C4-2B (cell line): ENCODE measurements around the gene CABP5.
"Not testable (repeated sequence)": the region's sequence is repeated elsewhere in the genome, so short reads cannot be mapped to it uniquely, and the experiment has no call there.

Experiments used
- H3K27ac ChIP-seq: fragments of 450-650 bp; 2 replicates; pipeline ENCODE4 v1.5.1; 2017
- ZFX ChIP-seq: fragments of 450-650 bp; IDR thresholded peaks from 2 replicates; pipeline ENCODE4 v1.6.1; 2017
- TF ChIP-seq, protein P1 (sequence below): fragments of 450-650 bp; conservative IDR thresholded peaks from 2 replicates; pipeline ENCODE4 v1.5.1; 2017; ENCODE audit warnings: mild to moderate bottlenecking

CABP5 gene

DNA sequence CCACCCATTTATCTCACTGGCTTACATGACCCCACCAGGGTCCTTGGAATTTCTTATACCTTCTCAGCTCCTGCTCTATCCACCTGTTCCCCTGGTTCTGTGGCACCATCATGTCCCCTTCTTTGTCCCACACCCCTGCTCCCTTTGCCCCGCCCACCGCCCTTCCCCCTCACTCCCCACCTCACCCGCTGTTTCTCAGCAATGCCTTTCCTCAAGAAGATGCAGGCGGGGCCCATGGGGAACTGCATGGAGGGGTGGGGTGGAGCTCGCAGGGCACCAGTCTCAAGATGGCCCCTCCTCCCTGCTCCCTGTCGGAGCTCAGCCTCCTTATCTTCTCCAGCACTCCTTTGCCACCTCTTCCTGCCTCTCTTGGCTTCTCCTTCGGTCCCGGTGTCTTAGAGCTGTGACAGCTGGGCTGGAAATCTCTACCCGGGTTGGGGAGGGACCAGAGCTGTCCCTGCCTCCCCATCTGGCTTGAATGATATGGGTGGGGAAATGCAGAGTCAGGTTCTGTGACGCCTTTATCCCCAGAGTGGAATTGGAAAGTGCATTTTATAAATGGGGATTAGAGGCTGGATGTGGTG is at the start of gene CABP5:
Gene CABP5, minus strand, starts transcription at position 405 of the 584 bp plus-strand sequence. Its CDS starts 157 bp downstream, at position 248.
- TF ChIP-seq, protein P1, sequence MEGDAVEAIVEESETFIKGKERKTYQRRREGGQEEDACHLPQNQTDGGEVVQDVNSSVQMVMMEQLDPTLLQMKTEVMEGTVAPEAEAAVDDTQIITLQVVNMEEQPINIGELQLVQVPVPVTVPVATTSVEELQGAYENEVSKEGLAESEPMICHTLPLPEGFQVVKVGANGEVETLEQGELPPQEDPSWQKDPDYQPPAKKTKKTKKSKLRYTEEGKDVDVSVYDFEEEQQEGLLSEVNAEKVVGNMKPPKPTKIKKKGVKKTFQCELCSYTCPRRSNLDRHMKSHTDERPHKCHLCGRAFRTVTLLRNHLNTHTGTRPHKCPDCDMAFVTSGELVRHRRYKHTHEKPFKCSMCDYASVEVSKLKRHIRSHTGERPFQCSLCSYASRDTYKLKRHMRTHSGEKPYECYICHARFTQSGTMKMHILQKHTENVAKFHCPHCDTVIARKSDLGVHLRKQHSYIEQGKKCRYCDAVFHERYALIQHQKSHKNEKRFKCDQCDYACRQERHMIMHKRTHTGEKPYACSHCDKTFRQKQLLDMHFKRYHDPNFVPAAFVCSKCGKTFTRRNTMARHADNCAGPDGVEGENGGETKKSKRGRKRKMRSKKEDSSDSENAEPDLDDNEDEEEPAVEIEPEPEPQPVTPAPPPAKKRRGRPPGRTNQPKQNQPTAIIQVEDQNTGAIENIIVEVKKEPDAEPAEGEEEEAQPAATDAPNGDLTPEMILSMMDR, result no peak
- TF ChIP-seq ZFX, result no peak
- no peak within 1 kb of the TSS for H3K27ac ChIP-seq

DNA sequence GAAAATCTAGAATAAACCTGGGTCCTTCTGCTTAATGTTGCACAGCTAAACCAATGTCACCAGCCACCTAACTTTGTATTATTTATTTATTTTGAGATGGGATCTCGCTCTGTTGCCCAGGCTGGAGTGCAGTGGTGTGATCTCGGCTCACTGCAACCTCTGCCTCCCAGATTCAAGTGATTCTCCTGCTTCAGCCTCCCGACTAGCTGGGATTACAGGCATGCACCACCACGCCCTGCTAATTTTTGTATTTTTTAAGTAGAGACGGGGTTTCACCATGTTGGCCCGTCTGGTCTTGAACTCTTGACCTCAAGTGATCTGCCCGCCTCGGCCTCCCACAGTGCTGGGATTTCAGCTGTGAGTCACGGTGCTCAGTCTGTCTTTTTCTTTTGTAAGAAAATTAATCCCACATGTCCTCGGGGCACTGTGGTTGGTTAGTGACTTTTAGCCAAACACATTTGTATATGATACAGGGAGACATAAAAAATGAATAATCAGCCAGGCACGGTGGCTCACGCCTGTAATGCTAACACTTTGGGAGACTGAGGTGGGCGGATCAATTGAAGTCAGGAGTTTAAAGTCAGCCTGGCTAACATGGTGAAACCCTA is 47.3 kb upstream of the CABP5 start:
- not testable (repeated sequence) for H3K27ac ChIP-seq

DNA sequence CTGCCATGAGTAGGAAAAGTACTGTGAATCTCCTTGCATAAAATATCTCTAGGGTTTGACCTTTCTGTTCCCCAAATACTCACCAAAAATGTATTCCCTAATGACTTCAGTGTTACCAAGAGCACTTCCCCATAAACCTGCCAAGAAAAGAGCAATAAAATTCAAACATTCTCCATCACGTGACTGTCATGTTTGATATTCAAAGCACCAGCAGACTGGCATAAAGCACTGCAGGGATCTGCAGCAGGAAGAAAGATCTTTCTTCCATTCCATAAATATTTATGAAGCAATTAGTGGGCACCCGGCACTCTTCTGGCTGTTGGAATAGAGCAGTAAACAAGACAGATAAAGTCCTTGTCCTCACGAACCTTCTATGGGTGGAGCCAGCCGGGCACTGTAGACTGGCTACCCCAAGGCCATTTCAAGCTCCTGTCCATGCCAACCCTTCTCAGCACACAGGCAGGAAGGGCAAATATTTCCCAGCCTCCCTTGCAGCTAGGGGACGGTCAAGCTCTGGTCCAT is 46.5 kb upstream of the CABP5 start:
- peak overlapping the region; percentile 50 for H3K27ac ChIP-seq
- TF ChIP-seq, protein P1, result no peak
- no peak for TF ChIP-seq ZFX

DNA sequence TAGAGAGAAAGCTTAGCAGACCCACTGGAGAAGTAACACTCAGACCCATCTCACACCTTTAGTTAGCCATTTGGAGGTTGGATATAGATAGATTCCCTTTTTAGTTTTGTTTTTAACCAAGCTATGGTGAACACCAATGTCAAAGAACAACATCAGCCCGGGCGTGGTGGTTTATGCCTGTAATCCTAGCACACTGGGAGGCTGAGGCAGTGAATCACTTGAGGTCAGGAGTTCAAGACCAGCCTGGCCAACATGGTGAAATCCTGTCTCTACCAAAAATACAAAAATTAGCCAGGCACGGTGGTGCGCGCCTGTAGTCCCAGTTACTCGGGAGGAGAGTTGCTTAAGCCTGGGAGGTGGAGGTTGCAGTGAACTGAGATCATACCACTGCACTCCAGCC is 45.1 kb upstream of the CABP5 start:
- not testable (repeated sequence) for H3K27ac ChIP-seq

DNA sequence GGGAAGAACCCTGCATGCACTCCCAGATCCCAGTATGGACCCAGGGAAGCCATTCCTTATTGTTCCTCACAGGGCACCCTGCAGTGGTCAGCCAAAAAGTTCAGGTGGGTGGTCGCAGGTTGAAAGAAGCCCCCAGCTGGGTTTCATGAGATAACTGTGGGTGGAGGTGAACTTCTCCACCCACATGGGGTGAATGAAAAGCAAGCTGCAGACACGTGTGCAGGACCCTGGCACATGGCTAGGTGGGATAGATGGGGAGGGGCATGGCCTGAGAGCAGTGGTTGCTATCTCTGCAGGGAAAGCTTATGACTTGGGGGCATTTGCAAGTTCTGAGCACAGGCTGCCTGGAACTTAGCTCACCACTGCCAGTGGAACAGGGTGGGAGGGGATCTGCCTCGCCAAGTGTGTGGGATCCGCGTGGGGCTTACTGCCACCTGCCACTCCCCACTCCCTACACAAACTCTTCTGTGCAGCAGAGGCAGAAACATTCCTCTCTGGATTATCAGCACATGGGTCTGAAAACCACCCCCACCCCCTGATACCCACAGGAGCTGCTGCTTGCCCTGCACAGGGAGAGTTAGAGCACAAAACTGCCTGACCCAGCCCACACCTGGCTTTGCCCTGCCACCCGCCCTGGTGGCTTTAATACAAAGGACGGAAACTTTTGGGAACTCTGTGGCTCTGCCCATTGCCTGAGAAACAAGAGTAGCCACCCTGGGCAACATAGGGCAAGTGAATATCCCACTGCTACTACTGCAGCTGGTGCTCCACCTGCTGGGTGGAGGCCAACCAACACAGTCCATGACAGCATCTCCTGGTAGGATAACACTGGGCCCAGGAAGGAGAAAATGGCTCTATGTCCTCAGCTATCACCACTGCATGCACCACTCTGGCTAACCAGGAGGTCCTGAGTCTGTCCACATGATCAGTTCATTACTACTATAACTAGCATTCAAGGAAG is 42.3 kb upstream of the CABP5 start:
- TF ChIP-seq, protein P1, result no peak
- no peak for TF ChIP-seq ZFX
- no peak overlapping the region for H3K27ac ChIP-seq

DNA sequence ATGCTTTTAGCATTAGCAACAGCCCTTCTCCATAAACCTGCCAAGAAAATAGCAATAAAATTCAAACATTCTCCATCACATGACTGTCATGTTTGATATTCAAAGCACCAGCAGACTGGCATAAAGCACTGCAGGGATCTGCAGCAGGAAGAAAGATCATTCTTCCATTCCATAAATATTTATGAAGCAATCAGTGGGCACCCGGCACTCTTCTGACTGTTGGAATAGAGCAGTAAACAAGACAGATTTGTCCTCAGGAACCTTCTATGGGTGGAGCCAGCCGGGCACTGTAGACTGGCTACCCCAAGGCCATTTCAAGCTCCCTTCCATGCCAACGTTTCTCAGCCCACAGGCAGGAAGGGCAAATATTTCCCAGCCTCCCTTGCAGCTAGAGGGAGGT is 41.2 kb upstream of the CABP5 start:
- TF ChIP-seq, protein P1, result no peak
- TF ChIP-seq ZFX, result no peak
- H3K27ac ChIP-seq, result no peak overlapping the region

DNA sequence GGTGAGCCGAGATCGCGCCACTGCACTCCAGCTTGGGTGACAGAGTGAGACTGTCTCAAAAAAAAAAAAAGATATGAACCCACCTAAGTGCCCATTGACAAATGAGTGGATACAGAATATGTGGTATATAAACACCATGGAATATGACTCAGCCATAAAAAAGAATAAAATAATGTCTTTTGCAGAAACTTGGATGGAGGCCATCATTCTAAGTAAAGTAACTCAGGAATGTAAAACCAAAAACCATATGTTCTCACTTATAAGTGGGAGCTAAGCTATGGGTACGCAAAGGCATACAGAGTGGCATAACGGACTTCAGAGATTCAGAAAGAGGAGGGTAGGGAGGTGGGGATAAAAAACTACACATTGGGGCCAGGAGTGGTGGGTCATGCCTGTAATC is 37.2 kb upstream of the CABP5 start:
- TF ChIP-seq, protein P1, result no peak
- H3K27ac ChIP-seq, result no peak overlapping the region

DNA sequence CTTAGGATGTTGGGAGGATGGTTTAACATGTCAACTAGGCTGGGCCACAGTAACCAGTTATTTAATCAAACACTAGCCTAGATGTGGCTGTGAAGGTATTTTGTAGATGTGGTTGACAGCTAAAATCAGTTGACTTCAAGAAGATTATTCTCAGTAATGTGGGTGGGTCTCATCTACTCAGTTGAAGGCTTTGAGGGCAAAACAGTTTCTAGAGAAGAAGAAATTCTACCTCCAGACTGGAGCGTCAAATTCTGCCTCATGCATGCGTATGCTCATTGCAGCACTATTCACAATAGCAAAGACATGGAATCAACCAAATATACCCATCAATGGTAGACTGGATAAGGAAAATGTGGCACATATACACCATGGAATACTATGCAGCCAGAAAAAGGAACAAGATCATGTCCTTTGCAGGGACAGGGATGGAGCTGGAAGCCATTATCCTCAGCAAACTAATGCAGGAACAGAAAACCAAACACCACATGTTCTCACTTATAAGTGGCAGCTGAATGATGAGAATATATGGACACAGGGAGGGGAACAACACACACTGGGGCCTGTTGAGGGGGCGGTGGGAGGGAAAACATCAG is 26.4 kb upstream of the CABP5 start:
- H3K27ac ChIP-seq, result not testable (repeated sequence)
